ENCODE data around the gene ANTXR2.
"Not testable (repeated sequence)": the region's sequence is repeated elsewhere in the genome, so short reads cannot be mapped to it uniquely, and the experiment has no call there.

The ANTXR2 gene

GRCh38 chr4:80015407-80016189, 57.4 kb downstream of the ANTXR2 start:
- no peak for DNase-seq

- no peak for DNase-seq
Measured at GRCh38 chr4:80014531-80014930, 58.5 kb downstream of the ANTXR2 start.

- DNase-seq: no peak
Measured at GRCh38 chr4:80012291-80012690, 60.7 kb downstream of the ANTXR2 start.

- DNase-seq: no peak
Measured at GRCh38 chr4:80011636-80012236, 61.3 kb downstream of the ANTXR2 start.

- no peak for DNase-seq
Measured at GRCh38 chr4:80010316-80010715, 62.7 kb downstream of the ANTXR2 start.

GRCh38 chr4:80009806-80010205, 63.2 kb downstream of the ANTXR2 start:
- no peak for DNase-seq

GRCh38 chr4:80008971-80009370, 64.1 kb downstream of the ANTXR2 start:
- DNase-seq: no peak

- no peak for DNase-seq
Measured at GRCh38 chr4:80008351-80008750, 64.7 kb downstream of the ANTXR2 start.

- no peak for DNase-seq
Measured at GRCh38 chr4:80007745-80008149, 65.3 kb downstream of the ANTXR2 start.

GRCh38 chr4:80006935-80007744, 65.9 kb downstream of the ANTXR2 start:
- DNase-seq: peak; percentile 40

- DNase-seq: no peak
Measured at GRCh38 chr4:80005863-80006262, 67.2 kb downstream of the ANTXR2 start.

GRCh38 chr4:80004319-80004718, 68.7 kb downstream of the ANTXR2 start:
- no peak for DNase-seq

- DNase-seq: not testable (repeated sequence)
Measured at GRCh38 chr4:80002559-80002958, 70.5 kb downstream of the ANTXR2 start.

GRCh38 chr4:79999048-79999447, 74.0 kb downstream of the ANTXR2 start:
- DNase-seq: not testable (repeated sequence)

GRCh38 chr4:79998201-79998600, 74.8 kb downstream of the ANTXR2 start:
- DNase-seq: no peak

GRCh38 chr4:79996851-79997250, 76.2 kb downstream of the ANTXR2 start:
- no peak for DNase-seq

- no peak for DNase-seq
Measured at GRCh38 chr4:79993476-79993875, 79.6 kb downstream of the ANTXR2 start.

GRCh38 chr4:79991601-79992000, 81.4 kb downstream of the ANTXR2 start:
- no peak for DNase-seq

GRCh38 chr4:79991100-79991499, 81.9 kb downstream of the ANTXR2 start:
- not testable (repeated sequence) for DNase-seq

GRCh38 chr4:79987401-79987800, 85.6 kb downstream of the ANTXR2 start:
- DNase-seq: no peak

- no peak for DNase-seq
Measured at GRCh38 chr4:79983431-79983830, 89.6 kb downstream of the ANTXR2 start.

GRCh38 chr4:79982601-79983322, 90.3 kb downstream of the ANTXR2 start:
- DNase-seq: no peak

GRCh38 chr4:79980448-79980847, 92.6 kb downstream of the ANTXR2 start:
- DNase-seq: no peak

Measured in CD4-positive, alpha-beta T cell treated with Interleukin-10 for 1 hour (primary cell).